ENCODE measurements around the gene MYRIP.
A peak's percentile ranks its signal among the peaks of the same experiment; 100 is the strongest.

MYRIP gene

GRCh38 chr3:40299721-40300335 is 490.4 kb downstream of the MYRIP start:
- DNase-seq = peak; percentile 81

GRCh38 chr3:40302784-40303183 is 493.4 kb downstream of the MYRIP start:
- no peak for DNase-seq

- DNase-seq = no peak
Measured at GRCh38 chr3:40304352-40304751, 494.9 kb downstream of the MYRIP start.

- DNase-seq = no peak
Measured at GRCh38 chr3:40306336-40306735, 496.9 kb downstream of the MYRIP start.

GRCh38 chr3:40307176-40307575 is 497.8 kb downstream of the MYRIP start:
- DNase-seq = no peak

- DNase-seq = no peak
Measured at GRCh38 chr3:40308725-40309417, 499.5 kb downstream of the MYRIP start.

GRCh38 chr3:40309418-40309924 is 500.1 kb downstream of the MYRIP start, which contains the start of gene EIF1B:
Gene EIF1B (plus strand): TSS chr3:40309707. CDS start chr3:40309942, 235 bp downstream.
- peak; percentile 98 for DNase-seq

Data from fibroblast of skin of right quadriceps (primary cell).